Fibroblast of skin of right biceps (primary cell): ENCODE data around the gene DCAF12L1.
A peak's percentile ranks its signal among the peaks of the same experiment; 100 is the strongest.

Experiments used
- DNase-seq: peaks from one replicate; pipeline ENCODE4 v3.0.0-alpha.2; 2013

Gene DCAF12L1

DNA sequence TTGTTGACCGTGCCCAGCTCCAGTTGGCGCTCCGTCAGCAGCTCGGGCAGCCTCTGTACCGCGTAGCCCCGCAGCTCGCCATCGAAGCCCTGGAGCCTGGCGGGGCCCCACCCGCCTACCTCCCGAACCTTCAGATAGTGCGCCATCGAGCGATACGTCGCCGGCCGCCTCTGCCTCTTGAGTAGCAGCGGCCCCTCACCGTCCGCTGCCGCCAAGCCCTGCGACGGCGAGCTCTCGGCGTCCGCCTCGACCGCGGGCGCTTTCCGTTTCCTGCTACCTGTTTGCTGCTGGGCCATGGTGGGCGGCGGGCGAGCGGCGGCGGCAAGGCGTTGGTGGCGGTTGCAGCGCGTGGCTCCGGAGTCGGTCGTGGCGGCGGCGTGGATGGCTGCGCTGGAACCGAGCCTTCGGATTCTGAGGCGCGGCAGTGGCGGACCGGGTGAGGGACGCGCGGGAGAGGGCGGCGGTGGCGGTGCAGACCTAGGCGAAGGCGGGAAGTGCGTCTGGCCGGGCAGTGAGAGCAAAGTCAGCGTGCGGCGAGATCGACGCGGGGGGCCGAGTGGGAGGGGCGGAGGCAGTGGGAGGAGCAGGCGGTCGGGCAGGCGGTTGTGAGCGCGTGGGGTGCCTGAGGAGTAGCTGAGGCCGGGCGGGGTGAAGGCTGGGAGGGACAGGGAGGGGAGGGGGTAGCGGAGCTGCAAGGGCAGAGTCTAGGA lies at the start of gene DCAF12L1:
TSS of gene DCAF12L1 (minus strand) at position 502 of the 710 bp plus-strand sequence. CDS start at position 296, 206 bp downstream.
- peak; percentile 3 for DNase-seq

DNA sequence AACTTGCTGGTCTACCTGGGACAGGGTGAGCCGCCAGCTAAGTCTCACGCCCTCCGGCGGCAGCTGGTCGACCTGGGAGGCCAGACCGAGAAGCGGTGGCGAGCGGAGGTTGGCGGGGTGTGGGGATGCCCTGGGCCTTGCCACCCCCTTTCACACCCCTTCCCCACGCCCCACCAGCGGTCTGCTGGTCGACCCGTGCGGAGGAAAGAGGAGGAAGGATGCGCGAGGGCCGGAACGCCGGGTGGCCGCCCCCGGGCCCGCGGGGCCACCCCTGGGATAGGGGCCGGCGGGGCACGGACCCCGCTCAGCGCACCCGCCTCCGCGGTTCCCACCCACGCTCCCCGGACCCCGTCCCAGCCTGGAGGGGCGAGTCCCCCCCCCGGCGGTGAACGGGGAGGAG lies 28.3 kb upstream of the DCAF12L1 start:
- DNase-seq: no peak

DNA sequence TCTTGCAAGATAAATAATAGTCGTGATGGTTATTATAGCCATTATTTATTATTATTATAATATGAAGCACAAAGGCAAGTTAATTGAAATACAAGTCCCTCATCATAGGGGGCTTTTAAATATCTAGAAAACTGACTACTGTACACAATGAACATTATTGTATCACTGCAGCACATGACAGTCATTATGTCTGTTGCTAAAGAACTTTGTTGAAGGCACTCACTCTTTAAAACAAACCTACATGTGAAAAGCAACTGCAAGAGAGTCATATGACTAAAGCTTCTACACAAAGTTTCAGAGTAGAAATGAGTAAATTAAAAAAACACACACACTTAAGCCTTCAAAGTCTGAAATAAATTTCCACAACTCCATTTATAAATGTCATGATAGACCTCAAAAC lies 23.3 kb upstream of the DCAF12L1 start:
- DNase-seq: no peak

DNA sequence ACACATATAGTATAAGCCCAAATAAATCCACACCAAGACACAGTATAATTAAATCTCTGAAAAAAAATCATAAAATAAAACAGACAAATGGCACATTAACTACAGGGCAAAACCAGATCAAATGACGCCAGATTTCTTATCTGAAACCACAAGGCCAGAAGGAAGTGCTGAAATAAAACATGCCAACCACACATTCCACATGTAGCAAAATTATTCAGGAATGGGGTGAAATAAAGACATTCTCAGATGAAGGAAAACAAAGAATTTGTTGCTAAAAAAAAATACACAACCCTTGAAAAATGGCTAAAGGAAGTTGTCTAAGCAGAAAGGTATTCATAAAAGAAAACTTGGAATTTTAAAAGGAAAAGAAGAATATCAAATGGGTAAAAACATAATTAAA lies 4.5 kb upstream of the DCAF12L1 start:
- DNase-seq: peak; percentile 0

DNA sequence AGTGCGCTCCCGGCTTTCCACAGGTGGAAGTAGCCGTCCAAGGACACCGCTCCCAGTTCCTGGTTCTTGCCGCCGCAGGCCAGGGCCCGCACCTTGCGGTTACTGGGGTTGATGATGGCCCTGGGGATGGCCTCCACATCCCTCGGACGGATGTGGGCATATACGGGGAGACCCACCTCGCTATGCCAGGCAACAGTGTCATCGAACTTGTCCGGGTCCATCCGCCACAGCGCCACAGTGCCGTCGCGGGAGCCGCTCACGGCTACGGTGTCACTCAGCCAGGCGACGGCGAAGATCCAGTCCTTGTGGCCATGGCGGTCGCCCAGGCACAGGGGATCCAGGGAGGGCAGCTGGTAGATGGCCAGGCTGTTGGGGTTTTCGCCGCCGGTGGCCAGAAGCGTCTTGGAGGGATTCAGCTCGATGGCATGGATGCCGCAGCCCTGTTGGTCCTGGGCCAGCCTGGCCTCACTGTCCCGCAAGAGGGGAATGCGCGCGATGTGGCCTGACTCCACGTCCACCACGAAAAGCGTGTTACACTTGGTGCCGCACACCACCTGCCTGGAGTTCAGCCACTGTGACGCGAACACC lies 795 bp downstream of the DCAF12L1 start:
- DNase-seq: no peak

DNA sequence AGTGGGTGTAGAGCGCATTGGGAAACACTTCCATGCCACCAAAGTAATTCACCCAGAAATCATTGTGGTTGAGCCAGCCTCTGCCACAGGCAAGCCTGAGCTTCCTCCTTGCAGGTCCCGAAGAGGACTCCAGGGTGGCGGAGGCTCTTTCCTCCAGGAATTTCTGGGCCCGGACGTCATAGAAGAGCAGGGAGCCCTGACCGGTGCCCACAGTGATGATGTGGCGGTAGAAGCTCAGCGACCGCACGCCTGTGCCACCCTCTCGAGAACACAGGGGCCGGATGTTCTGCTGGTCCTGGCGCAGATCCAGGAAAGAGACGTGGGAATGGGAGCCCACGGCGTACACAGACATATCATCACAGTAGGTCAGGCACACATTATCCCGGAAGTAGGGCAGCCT lies 1.3 kb downstream of the DCAF12L1 start:
- DNase-seq: no peak

DNA sequence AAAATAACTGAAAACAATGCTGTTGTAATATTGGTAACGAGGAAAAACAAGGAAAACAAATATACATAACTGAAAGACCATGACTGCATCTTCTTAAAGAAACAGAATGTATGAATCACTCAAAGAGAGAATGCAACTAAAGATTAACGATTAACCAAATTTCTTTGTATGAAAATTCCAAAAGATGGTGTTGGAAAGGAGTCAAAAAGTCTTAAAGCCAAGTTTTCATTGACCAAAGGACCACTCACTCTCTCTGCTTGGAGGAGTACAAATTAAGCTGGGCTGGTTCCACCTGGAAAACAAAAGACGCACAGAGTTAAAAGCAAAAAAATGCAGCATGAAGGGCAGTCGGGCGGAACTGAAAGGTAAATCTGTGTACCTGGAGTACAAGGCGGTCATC lies 1.8 kb downstream of the DCAF12L1 start:
- no peak for DNase-seq

DNA sequence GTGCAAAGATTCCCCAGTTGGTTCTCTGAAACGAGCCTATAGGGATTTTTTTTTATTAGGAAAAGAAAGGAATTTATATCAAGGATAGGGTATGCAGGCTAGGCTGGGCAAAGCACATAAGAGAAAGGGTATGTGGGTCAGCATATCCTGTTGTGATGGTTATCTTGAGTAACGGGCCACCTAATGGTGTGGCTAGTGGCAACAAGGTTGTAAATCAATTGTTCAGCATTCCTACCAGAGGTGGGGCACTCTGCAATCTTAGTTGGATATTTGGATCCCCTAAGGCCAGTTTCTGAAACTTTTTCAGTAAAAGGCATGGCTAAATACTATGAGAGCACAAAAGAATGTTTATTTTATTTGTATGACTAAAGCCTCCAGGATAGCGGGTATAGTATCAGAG lies 42.7 kb downstream of the DCAF12L1 start:
- DNase-seq: no peak
